HEK293T (cell line): ENCODE results near the gene EID2.
A peak's percentile ranks its signal among the peaks of the same experiment; 100 is the strongest.

Experiments used
- CTCF ChIA-PET: fragments of 350-600 bp; formaldehyde crosslinking; extraction: SDS; loops from one replicate; lab custom pipeline; 2021; ENCODE audit warnings: antibody characterized with exemption, inconsistent platforms; lab: Yijun Ruan, JAX
- POLR2A ChIA-PET: fragments of 350-600 bp; formaldehyde crosslinking; extraction: SDS; loops from one replicate; lab custom pipeline; 2020; ENCODE audit warnings: antibody characterized with exemption, inconsistent platforms; lab: Yijun Ruan, JAX
- DNase-seq: peaks from one replicate; pipeline ENCODE4 v3.0.0; 2012; ENCODE audit warnings: mixed read lengths; ENCODE audit errors: extremely low spot score
- ARNT ChIP-seq: fragments of 450-650 bp; IDR thresholded peaks from 2 replicates; pipeline ENCODE4 v1.6.1; 2017; ENCODE audit warnings: mild to moderate bottlenecking
- BHLHE40 ChIP-seq: fragments of 450-650 bp; IDR thresholded peaks from 2 replicates; pipeline ENCODE4 v1.6.1; 2016; ENCODE audit warnings: mild to moderate bottlenecking, moderate library complexity, borderline replicate concordance
- CTBP1 ChIP-seq: fragments of 450-650 bp; IDR thresholded peaks from 2 replicates; pipeline ENCODE4 v1.6.1; 2016; ENCODE audit warnings: borderline replicate concordance
- ELF4 ChIP-seq: fragments of 450-650 bp; IDR thresholded peaks from 2 replicates; pipeline ENCODE4 v1.6.1; 2017; ENCODE audit warnings: antibody characterized with exemption
- FOXA1 ChIP-seq: fragments of 450-650 bp; IDR thresholded peaks from 2 replicates; pipeline ENCODE4 v1.6.1; 2016; ENCODE audit warnings: mild to moderate bottlenecking
- FOXK2 ChIP-seq: fragments of 450-650 bp; IDR thresholded peaks from 2 replicates; pipeline ENCODE4 v1.6.1; 2016; ENCODE audit warnings: mild to moderate bottlenecking
- FOXM1 ChIP-seq: fragments of 450-650 bp; IDR thresholded peaks from 2 replicates; pipeline ENCODE4 v1.6.1; 2017; ENCODE audit warnings: mild to moderate bottlenecking, borderline replicate concordance
- HDGF ChIP-seq: fragments of 450-650 bp; IDR thresholded peaks from 2 replicates; pipeline ENCODE4 v1.6.1; 2017; ENCODE audit warnings: antibody characterized with exemption, borderline replicate concordance
- L3MBTL2 ChIP-seq: fragments of 450-650 bp; conservative IDR thresholded peaks from 2 replicates; pipeline ENCODE4 v1.6.1; 2016; ENCODE audit warnings: mild to moderate bottlenecking
- LEF1 ChIP-seq: fragments of 450-650 bp; IDR thresholded peaks from 2 replicates; pipeline ENCODE4 v1.6.1; 2017; ENCODE audit warnings: mild to moderate bottlenecking, borderline replicate concordance
- NFRKB ChIP-seq: fragments of 450-650 bp; IDR thresholded peaks from 2 replicates; pipeline ENCODE4 v1.6.1; 2016; ENCODE audit warnings: mild to moderate bottlenecking, moderate library complexity
- PKNOX1 ChIP-seq: fragments of 450-650 bp; IDR thresholded peaks from 2 replicates; pipeline ENCODE4 v1.6.1; 2016
- SP1 ChIP-seq: fragments of 450-650 bp; IDR thresholded peaks from 2 replicates; pipeline ENCODE4 v1.6.1; 2017
- SUZ12 ChIP-seq: fragments of 450-650 bp; IDR thresholded peaks from 2 replicates; pipeline ENCODE4 v1.6.1; 2016; ENCODE audit warnings: mild to moderate bottlenecking
- TARDBP ChIP-seq: fragments of 450-650 bp; IDR thresholded peaks from 2 replicates; pipeline ENCODE4 v1.6.1; 2016
- ZNF384 ChIP-seq: fragments of 450-650 bp; IDR thresholded peaks from 2 replicates; pipeline ENCODE4 v1.6.1; 2016

Gene EID2

GRCh38 chr19:39533003-39533512 is 6.9 kb downstream of the EID2 start:
- no peak for TF ChIP-seq FOXA1
- no peak for TF ChIP-seq SP1
- TF ChIP-seq ZNF384, result peak; percentile 92
- TF ChIP-seq ELF4, result no peak
- no peak for TF ChIP-seq ARNT
- TF ChIP-seq L3MBTL2, result no peak
- no peak for TF ChIP-seq HDGF
- POLR2A ChIA-PET, result interaction anchor here (0.6 to 3.5 kb wide), 11 partner anchors 13 to 313 kb away, joined by 3 to 25 read pairs (median 5); partner anchors contain the start of genes FBL, RPS16 and TIMM50
- CTCF ChIA-PET, result interaction anchor here (0.5 to 1.4 kb wide), 7 partner anchors 13 to 321 kb away, joined by 3 to 9 read pairs (median 4); no protein-coding TSS in a partner anchor
- no peak for DNase-seq

GRCh38 chr19:39532233-39533002 is 7.5 kb downstream of the EID2 start, which contains the start of gene EID2B:
Gene EID2B, minus strand, starts transcription at chr19:39532852. Its CDS starts 50 bp downstream, at chr19:39532802.
- TF ChIP-seq FOXA1 (no peak), FOXK2 (no peak), HDGF (no peak), SP1 (no peak), BHLHE40 (no peak), CTBP1 (no peak), NFRKB (no peak), ELF4 (no peak), TARDBP (no peak), FOXM1 (no peak), ARNT (no peak), ZNF384 (no peak), LEF1 (no peak), L3MBTL2 (no peak)
- DNase-seq, result peak; percentile 96
- CTCF ChIA-PET, result interaction anchor here (0.5 to 1.4 kb wide), 9 partner anchors 25 to 321 kb away, joined by 3 to 9 read pairs (median 4); partner anchors contain the start of gene RPS16
- POLR2A ChIA-PET, result interaction anchor here (0.6 to 3.5 kb wide), 11 partner anchors 13 to 313 kb away, joined by 3 to 25 read pairs (median 5); partner anchors contain the start of genes FBL, RPS16 and TIMM50

GRCh38 chr19:39531834-39532232 is 8.1 kb downstream of the EID2 start:
- ChIA-PET CTCF (interaction anchor here (0.6 to 1.4 kb wide), 5 partner anchors 24 to 96 kb away, joined by 3 to 9 read pairs (median 6); partner anchors contain the start of gene RPS16), POLR2A (interaction anchor here (1.1 to 3.5 kb wide), 9 partner anchors 13 to 314 kb away, joined by 3 to 25 read pairs (median 8); partner anchors contain the start of genes FBL, RPS16 and TIMM50)
- no peak for TF ChIP-seq ZNF384
- TF ChIP-seq SUZ12, result no peak
- no peak for TF ChIP-seq ARNT
- no peak for TF ChIP-seq BHLHE40
- no peak for TF ChIP-seq ELF4
- no peak for TF ChIP-seq NFRKB
- no peak for TF ChIP-seq LEF1
- TF ChIP-seq PKNOX1, result no peak
- TF ChIP-seq L3MBTL2, result no peak
- no peak for TF ChIP-seq FOXK2
- no peak for TF ChIP-seq TARDBP
- no peak for TF ChIP-seq HDGF
- no peak for TF ChIP-seq SP1
- TF ChIP-seq CTBP1, result no peak
- TF ChIP-seq FOXA1, result no peak
- no peak for TF ChIP-seq FOXM1
- DNase-seq, result no peak

GRCh38 chr19:39525205-39525604 is 14.8 kb downstream of the EID2 start:
- POLR2A ChIA-PET, result interaction anchor here (1.4 kb wide), 1 partner anchor 89 kb away, joined by 5 read pairs; the partner anchor contains the start of gene RPS16

DNA sequence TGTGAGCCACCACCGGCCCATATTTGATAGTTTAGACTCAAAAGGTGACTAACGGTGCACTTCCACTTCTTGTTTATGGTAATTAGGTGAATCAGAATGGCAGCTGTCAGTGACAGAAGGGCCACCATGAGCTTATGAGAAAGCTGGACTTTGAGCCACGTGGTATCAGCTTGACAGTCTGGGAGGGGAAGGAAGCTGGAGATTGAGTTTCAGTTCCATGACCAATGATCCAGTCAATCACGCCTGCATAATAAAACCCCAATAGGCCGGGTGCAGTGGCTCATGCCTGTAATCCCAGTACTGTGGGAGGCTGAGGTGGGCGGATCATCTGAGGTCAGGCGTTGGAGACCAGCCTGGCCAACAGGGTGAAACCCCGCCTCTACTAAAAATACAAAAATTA is 15.5 kb downstream of the EID2 start:
- no peak for DNase-seq
- ChIA-PET CTCF (interaction anchor here (0.7 kb wide), 1 partner anchor 89 kb away, joined by 3 read pairs; the partner anchor contains the start of gene RPS16), POLR2A (no interaction called here)
- TF ChIP-seq PKNOX1, result peak; percentile 48; the same call in 1 of the 2 replicates
- no peak for TF ChIP-seq FOXM1

More at GRCh38 chr19:39525205-39525604, 14.8 kb downstream of the EID2 start:
- no peak for DNase-seq
- TF ChIP-seq L3MBTL2 (no peak), BHLHE40 (no peak), FOXA1 (no peak), ARNT (no peak), ZNF384 (no peak), TARDBP (no peak), LEF1 (no peak)
- CTCF ChIA-PET, result interaction anchor here (0.6 to 0.9 kb wide), 2 partner anchors 16 to 27 kb away, joined by 3 read pairs; no protein-coding TSS in a partner anchor

- CTCF ChIA-PET, result interaction anchor here (0.6 kb wide), 1 partner anchor 128 kb away, joined by 4 read pairs; no protein-coding TSS in a partner anchor
- POLR2A ChIA-PET, result interaction anchor here (0.9 to 1.2 kb wide), 3 partner anchors 9 to 23 kb away, joined by 3 to 5 read pairs (median 4); partner anchors contain the start of genes DLL3 and EID2B
- no peak for DNase-seq
- no peak for TF ChIP-seq ARNT
- no peak for TF ChIP-seq LEF1
- TF ChIP-seq FOXA1, result no peak
- TF ChIP-seq ELF4, result no peak
- peak; percentile 49 for TF ChIP-seq ZNF384
Observed at GRCh38 chr19:39520541-39521484, 19.1 kb downstream of the EID2 start.
